ENCODE measurements around the gene LCN15. TPM values are rescaled to one million over a fixed set of nuclear protein-coding genes. Genes with fewer than 3 reads are reported as not detected.

LCN15 gene
- total and polyA plus RNA-seq, 10 of the 15 experiments (the other 5 are each of a cell fraction or from before 2014, with no cell fraction given): 0.37 to 0.50 TPM; not detected in 8

DNA sequence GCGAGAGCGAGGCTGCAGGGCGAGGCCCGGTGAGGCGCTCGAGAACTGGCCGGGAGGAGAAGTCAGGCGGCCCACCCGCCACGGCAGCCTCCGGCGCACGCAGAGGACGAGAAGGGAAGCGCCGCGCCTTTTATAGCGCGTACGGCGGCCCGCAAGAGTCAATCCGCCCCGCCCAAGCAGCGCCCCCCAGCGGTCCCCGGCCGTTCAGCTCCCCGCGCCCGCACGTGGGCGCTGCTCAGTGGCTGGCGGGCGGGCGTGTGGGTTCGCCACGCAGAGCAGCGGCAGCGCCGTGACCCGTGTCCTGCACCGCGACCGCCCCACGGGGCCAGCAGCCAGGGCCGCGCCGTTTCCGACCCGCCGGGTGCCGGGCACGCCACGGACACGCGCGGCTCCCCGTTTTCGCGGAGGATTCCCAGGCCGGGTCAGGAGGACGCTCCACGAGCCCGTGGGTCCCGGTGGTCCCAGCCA is 36.2 kb downstream of the LCN15 start (continued):
- TF ChIP-seq, protein P1, sequence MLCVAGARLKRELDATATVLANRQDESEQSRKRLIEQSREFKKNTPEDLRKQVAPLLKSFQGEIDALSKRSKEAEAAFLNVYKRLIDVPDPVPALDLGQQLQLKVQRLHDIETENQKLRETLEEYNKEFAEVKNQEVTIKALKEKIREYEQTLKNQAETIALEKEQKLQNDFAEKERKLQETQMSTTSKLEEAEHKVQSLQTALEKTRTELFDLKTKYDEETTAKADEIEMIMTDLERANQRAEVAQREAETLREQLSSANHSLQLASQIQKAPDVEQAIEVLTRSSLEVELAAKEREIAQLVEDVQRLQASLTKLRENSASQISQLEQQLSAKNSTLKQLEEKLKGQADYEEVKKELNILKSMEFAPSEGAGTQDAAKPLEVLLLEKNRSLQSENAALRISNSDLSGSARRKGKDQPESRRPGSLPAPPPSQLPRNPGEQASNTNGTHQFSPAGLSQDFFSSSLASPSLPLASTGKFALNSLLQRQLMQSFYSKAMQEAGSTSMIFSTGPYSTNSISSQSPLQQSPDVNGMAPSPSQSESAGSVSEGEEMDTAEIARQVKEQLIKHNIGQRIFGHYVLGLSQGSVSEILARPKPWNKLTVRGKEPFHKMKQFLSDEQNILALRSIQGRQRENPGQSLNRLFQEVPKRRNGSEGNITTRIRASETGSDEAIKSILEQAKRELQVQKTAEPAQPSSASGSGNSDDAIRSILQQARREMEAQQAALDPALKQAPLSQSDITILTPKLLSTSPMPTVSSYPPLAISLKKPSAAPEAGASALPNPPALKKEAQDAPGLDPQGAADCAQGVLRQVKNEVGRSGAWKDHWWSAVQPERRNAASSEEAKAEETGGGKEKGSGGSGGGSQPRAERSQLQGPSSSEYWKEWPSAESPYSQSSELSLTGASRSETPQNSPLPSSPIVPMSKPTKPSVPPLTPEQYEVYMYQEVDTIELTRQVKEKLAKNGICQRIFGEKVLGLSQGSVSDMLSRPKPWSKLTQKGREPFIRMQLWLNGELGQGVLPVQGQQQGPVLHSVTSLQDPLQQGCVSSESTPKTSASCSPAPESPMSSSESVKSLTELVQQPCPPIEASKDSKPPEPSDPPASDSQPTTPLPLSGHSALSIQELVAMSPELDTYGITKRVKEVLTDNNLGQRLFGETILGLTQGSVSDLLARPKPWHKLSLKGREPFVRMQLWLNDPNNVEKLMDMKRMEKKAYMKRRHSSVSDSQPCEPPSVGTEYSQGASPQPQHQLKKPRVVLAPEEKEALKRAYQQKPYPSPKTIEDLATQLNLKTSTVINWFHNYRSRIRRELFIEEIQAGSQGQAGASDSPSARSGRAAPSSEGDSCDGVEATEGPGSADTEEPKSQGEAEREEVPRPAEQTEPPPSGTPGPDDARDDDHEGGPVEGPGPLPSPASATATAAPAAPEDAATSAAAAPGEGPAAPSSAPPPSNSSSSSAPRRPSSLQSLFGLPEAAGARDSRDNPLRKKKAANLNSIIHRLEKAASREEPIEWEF (IDR thresholded peaks at IDR 0.05; ENCODE audit: insufficient replicate concordance, low read depth, low read length): no peak
- peak; percentile 99 for TF ChIP-seq HDAC6 (IDR thresholded peaks at IDR 0.05; ENCODE audit: unreplicated experiment)
- TF ChIP-seq TARDBP (IDR thresholded peaks at IDR 0.05; ENCODE audit: borderline replicate concordance): peak; percentile 68; the same call in 1 of the 2 replicates
- TF ChIP-seq JUNB (IDR thresholded peaks at IDR 0.05): no peak
- no peak for TF ChIP-seq CEBPB (IDR thresholded peaks at IDR 0.05; ENCODE audit: borderline replicate concordance in 1 of 2, low read depth in 2 of 2, low read length in 2 of 2)
- TF ChIP-seq EGR1 (IDR thresholded peaks at IDR 0.05; ENCODE audit: borderline replicate concordance in 1 of 2, low read depth in 2 of 2, low read length in 2 of 2): peak in 1 of 2 experiments; percentile 81; a peak in 2 of 3 replicates
- TF ChIP-seq, protein P2, sequence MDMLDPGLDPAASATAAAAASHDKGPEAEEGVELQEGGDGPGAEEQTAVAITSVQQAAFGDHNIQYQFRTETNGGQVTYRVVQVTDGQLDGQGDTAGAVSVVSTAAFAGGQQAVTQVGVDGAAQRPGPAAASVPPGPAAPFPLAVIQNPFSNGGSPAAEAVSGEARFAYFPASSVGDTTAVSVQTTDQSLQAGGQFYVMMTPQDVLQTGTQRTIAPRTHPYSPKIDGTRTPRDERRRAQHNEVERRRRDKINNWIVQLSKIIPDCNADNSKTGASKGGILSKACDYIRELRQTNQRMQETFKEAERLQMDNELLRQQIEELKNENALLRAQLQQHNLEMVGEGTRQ (IDR thresholded peaks at IDR 0.05; ENCODE audit: borderline replicate concordance, low read depth, low read length): no peak
- TF ChIP-seq NR2F1 (conservative IDR thresholded peaks at IDR 0.05): peak; percentile 96
- no peak for TF ChIP-seq NRF1 (conservative IDR thresholded peaks at IDR 0.05; ENCODE audit: low read depth, low read length)
- no peak for TF ChIP-seq ETV6 (conservative IDR thresholded peaks at IDR 0.05 in 1 of 2, IDR thresholded peaks at IDR 0.05 in 1 of 2; ENCODE audit: borderline replicate concordance in 1 of 2, low read depth in 1 of 2)
- peak; percentile 24; the same call in 1 of the 2 replicates for TF ChIP-seq SMC3 (IDR thresholded peaks at IDR 0.05; ENCODE audit: borderline replicate concordance, low read length)
- TF ChIP-seq, protein P3, sequence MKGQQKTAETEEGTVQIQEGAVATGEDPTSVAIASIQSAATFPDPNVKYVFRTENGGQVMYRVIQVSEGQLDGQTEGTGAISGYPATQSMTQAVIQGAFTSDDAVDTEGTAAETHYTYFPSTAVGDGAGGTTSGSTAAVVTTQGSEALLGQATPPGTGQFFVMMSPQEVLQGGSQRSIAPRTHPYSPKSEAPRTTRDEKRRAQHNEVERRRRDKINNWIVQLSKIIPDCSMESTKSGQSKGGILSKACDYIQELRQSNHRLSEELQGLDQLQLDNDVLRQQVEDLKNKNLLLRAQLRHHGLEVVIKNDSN (IDR thresholded peaks at IDR 0.05; ENCODE audit: borderline replicate concordance, extremely low read length, insufficient read depth, low read depth, low read length): peak; percentile 73
- TF ChIP-seq, protein P4, sequence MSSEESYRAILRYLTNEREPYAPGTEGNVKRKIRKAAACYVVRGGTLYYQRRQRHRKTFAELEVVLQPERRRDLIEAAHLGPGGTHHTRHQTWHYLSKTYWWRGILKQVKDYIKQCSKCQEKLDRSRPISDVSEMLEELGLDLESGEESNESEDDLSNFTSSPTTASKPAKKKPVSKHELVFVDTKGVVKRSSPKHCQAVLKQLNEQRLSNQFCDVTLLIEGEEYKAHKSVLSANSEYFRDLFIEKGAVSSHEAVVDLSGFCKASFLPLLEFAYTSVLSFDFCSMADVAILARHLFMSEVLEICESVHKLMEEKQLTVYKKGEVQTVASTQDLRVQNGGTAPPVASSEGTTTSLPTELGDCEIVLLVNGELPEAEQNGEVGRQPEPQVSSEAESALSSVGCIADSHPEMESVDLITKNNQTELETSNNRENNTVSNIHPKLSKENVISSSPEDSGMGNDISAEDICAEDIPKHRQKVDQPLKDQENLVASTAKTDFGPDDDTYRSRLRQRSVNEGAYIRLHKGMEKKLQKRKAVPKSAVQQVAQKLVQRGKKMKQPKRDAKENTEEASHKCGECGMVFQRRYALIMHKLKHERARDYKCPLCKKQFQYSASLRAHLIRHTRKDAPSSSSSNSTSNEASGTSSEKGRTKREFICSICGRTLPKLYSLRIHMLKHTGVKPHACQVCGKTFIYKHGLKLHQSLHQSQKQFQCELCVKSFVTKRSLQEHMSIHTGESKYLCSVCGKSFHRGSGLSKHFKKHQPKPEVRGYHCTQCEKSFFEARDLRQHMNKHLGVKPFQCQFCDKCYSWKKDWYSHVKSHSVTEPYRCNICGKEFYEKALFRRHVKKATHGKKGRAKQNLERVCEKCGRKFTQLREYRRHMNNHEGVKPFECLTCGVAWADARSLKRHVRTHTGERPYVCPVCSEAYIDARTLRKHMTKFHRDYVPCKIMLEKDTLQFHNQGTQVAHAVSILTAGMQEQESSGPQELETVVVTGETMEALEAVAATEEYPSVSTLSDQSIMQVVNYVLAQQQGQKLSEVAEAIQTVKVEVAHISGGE (CRISPR knock-in tag; IDR thresholded peaks at IDR 0.05): no peak
- TF ChIP-seq STAT3 (IDR thresholded peaks at IDR 0.05; ENCODE audit: low read depth, low read length): no peak
- TF ChIP-seq POLR2A (IDR thresholded peaks at IDR 0.05; ENCODE audit: low read depth, low read length): peak; percentile 99
